HG03280 (cell line): ENCODE measurements around the gene DNAJA2.
"Not testable (repeated sequence)": the region's sequence is repeated elsewhere in the genome, so short reads cannot be mapped to it uniquely, and the experiment has no call there.

ENCODE experiments used
- ATAC-seq: cut with Tn5 transposase; IDR thresholded peaks from one replicate; pipeline ENCODE4 v1.9.1; 2021; ENCODE audit warnings: mild to moderate bottlenecking, moderate library complexity; ENCODE audit not compliant: unreplicated experiment

DNAJA2 gene

GRCh38 chr16:46975908-46976470 is 2.5 kb upstream of the DNAJA2 start:
- ATAC-seq: no peak

DNA sequence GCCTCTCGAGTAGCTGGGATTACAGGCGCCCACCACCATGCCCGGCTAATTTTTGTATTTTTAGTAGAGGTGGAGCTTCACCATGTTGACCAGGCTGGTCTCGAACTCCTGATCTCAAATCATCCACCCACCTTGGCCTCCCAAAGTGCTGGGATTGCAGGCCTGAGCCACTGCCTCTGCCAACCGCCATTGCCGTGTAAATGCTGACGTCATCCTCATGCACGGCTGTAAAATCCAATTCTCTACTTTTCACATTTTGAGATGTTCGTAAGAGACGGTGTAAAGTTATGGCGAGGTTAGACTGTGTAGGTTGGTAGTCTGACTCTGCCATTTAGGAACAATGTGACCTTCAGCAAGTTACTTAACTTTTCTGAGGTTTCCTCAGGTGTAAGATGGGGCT is 1.7 kb upstream of the DNAJA2 start:
- ATAC-seq: no peak

- ATAC-seq: peak; percentile 32
Measured at GRCh38 chr16:46974352-46974751, 878 bp upstream of the DNAJA2 start.

GRCh38 chr16:46973996-46974324 is 486 bp upstream of the DNAJA2 start:
- ATAC-seq: no peak

GRCh38 chr16:46972429-46973206 is 856 bp downstream of the DNAJA2 start:
- peak; percentile 39 for ATAC-seq

GRCh38 chr16:46971271-46971670 is 2.2 kb downstream of the DNAJA2 start:
- no peak for ATAC-seq

DNA sequence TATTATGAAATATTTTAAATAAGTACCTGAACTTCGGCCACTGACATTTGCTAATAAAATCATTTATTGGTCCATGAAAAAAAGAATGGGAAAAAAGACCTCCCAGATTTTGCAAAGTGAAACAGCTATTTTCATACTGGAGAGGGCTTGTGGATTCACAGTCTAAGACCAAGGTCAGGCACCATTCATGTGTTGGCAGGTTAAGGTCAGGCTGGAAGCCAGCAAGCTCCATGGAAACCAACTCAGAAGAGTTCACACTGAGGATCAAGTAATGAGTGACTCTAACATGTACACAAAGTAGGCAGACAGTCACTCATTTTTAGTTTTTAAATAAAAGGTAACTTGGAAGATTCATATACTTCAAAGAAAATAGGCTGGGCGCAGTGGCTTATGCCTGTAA is 3.4 kb downstream of the DNAJA2 start:
- ATAC-seq: no peak

DNA sequence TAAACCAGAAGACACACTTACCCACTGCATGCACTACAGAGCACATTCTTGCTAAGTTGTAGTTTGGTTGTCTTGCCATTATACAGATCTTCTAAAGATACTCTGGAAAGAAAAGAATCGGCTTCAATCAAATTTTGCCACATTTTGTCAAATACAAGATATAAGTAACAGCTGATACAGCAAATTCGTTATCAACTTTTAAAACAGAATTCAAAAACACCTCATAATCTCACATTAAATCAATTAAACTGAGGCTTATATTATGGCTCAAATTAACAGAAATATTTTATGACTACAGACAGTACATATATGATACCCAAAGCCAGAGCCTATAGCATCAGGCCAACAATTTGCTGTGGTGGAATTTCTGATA is 5.4 kb downstream of the DNAJA2 start:
- ATAC-seq: no peak

DNA sequence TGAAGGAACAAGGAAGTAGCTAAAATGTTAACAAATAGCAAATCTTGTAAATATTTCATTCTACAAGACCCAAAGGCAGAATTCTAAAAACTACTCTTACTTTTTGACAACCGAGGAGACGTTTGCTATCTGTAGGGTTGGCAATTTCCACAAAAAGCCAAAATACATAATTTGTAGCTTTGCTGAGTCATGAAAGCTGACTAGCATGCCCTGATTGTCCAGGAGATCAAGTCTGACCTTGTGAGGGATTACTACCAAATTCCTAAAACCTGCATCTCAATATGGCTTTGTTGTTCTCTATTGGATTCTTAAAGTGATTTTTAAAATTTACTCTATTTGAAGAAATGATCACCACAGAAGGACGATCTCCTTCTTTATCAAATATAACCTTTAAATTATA is 10.8 kb downstream of the DNAJA2 start:
- ATAC-seq: no peak

DNA sequence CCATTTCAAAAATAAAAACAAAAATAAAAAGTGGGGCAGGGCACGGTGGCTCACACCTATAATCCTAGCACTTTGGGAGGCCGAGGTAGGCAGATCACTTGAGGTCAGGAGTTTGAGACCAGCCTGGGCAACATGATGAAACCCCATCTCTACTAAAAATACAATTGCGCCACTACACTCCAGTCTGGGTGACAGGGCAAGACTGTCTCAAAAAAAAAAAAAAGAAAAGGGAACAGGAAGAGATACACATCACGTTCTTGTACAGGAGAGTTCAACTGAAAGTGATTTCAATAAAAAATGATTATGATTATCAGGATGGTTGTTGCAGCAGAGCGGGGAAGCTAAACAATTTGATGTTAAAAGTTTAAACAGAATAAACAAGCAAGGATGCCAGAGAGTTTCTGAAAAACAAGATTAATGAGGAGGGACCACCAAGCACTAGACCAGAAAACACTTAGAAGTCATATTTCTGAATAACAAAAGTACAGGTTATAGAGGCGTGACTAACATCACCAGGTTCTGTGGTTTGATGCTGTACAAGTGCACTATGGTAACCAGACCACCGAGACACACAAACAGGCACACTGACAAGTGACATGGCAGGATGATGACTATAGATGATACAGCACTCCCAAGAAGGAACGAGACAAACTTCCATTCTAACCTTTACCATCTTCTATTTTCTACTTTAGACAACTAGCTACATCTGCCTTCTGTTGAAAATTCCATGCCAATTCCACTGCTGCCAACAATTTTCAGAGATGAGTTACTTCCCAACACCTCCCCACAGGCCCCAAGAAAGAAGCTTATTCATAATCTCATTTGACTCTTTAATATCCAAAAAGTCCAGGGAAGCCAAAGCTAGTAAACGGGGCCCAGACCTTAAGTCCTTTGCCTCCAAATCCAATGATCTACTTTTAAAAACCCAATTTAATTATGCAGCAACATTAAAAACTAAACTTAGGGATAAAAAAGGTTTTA is 11.8 kb downstream of the DNAJA2 start:
- no peak for ATAC-seq

GRCh38 chr16:46954562-46954961 is 18.9 kb downstream of the DNAJA2 start:
- no peak for ATAC-seq

DNA sequence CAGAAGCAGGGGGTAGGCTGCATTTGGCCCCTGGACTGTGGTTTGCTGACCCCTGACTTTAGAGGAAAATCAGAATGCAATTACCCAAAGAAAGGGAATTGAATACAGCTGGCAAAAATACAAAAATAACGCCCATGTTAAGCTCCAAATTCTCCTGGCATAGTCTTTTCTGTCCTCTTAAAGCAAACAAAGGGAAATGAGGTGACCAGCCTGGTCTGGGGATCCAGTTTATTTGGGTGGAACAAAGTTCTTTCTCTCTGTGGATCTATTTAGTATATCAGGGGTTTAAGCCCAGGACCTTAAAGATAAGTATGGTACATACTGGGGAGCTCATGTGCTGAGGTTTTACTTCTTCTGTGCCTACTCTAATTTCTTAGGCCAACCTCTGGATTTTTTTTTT is 23.5 kb downstream of the DNAJA2 start:
- ATAC-seq: no peak

GRCh38 chr16:46949241-46949892 is 24.1 kb downstream of the DNAJA2 start:
- no peak for ATAC-seq

GRCh38 chr16:46948548-46949166 is 24.8 kb downstream of the DNAJA2 start:
- no peak for ATAC-seq

DNA sequence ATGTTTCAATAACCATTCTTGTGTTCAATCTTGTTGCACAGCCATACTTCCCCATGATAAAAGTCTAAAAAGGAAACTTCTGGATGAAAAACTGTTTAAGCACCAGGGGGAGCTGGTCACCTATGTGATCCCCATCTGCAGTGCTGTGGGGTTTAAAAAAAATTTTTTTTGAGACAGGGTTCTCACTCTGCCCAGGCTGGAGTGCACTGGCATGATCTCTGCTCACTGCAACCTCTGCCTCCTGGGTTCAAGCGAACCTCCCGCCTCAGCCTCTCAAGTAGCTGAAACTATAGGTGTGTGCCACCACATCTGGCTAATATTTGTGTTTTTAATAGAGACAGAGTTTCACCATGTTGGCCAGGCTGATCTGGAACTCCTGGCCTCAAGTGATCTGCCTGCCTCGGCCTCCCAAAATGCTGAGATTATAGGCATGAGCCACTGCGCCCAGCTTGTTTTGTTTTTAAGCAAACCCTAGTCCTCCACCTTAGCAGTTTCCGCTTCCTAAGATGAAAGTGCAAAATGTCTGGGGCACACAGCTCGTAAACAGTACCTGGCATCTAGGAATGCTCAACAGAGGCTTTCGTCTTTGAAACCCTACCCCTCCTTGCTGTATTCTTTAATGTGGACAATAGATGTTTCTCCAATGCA is 25.4 kb downstream of the DNAJA2 start:
- peak; percentile 81 for ATAC-seq

GRCh38 chr16:46944713-46945112 is 28.8 kb downstream of the DNAJA2 start:
- not testable (repeated sequence) for ATAC-seq

DNA sequence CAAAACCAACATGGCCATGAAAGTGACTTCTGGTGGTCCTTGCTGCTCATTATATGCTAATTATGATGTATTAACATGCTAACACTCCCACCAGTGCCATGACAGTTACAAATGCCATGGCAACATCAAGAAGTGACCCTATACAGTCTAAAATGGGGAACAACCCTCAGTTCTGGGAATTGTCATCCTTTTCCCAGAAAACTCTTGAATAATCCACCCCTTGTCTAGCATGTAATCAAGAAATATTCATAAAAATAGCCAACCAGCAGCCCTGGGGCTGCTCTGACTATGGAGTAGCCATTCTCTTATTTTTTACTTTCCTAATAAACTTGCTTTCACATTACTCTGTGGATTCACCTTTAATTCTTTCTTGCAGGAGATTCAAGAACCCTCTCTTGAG is 35.9 kb downstream of the DNAJA2 start:
- ATAC-seq: no peak

GRCh38 chr16:46932802-46933201 is 40.7 kb downstream of the DNAJA2 start:
- ATAC-seq: no peak

DNA sequence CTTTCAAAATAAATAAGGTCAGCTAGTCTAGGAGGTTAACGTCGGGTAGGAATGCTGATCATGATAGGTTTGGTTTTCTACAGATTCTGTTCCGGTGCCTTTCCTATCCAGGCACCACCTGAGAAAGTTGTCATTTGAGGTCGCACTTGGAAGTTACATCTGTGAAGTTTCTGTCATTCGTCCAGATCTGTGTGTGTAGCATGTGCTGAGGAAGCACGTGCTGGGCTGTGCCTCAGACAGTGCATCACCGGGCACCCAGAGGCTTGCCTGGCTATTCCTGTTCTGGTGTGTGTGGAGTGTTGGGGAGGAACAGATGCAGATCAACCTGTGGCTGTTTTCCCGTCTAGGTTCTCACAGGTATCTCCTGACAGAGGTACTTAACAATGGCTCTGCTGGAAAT is 42.6 kb downstream of the DNAJA2 start:
- no peak for ATAC-seq
